ENCODE results near the gene SETDB1. TPM values are rescaled to one million over a fixed set of nuclear protein-coding genes. Genes with fewer than 3 reads are reported as not detected.

SETDB1 gene
- total and polyA plus RNA-seq, 2 of the 13 experiments (the other 11 are each of a cell fraction or from before 2014, with no cell fraction given) = 33.1 to 34.6 TPM

DNA sequence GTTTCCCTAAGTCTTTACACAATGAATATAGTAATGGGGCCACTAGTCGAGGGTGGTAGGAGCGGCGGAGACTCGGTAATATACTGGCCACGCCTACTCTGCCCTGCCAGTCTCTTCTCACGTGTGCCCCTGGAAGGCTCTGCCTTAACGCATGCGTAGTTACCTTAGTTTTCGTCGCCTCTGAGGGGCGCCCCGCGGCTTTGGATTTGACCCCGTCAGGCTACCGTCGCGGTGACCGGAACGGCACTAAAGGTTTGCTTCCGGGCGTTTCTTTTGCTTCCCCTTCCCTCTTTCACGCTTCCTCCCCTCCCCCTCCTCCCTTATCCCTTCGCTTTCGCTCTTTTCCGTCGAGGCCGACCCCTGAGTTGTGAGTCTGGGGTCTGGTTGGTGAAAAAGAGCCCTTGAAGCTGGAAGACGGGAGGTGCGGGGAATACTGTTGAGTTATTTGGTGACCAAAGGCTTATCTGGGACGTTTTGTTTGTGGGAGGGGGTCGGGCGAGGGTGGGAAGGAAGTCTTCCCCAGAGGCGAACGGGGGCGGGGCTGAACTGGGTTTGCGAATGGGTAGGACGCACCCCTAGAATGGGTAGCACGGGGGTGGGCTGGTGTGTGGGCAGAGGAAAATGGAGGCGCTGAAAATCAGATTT is at the start of gene SETDB1 (continued):
- TF ChIP-seq ZNF367 (CRISPR knock-in tag; IDR thresholded peaks at IDR 0.05; ENCODE audit: borderline replicate concordance) = no peak
- 0 out of 2 replicates have a peak, but pooled peaks have one; percentile 29 for TF ChIP-seq NCOA2 (CRISPR knock-in tag; IDR thresholded peaks at IDR 0.05)
- peak; percentile 8; the same call in 1 of the 2 replicates for TF ChIP-seq STAG1 (CRISPR knock-in tag; IDR thresholded peaks at IDR 0.05)
- TF ChIP-seq MTA1 (CRISPR knock-in tag; IDR thresholded peaks at IDR 0.05; ENCODE audit: borderline replicate concordance) = no peak
- TF ChIP-seq RBM22 (optimal IDR thresholded peaks at IDR 0.05; ENCODE audit: low read length) = no peak
- TF ChIP-seq PAF1 (CRISPR knock-in tag; IDR thresholded peaks at IDR 0.05) = no peak
- peak; percentile 96 for TF ChIP-seq KDM5A (IDR thresholded peaks at IDR 0.05; ENCODE audit: borderline replicate concordance, low read length)
- no peak for TF ChIP-seq ZNF337 (CRISPR knock-in tag; IDR thresholded peaks at IDR 0.05; ENCODE audit: borderline replicate concordance, low read depth)
- peak; percentile 73; the same call in 1 of the 2 replicates for TF ChIP-seq FOXC1 (CRISPR knock-in tag; IDR thresholded peaks at IDR 0.05; ENCODE audit: borderline replicate concordance)
- TF ChIP-seq ZNF296 (CRISPR knock-in tag; conservative IDR thresholded peaks at IDR 0.05) = no peak
- TF ChIP-seq, protein P1, sequence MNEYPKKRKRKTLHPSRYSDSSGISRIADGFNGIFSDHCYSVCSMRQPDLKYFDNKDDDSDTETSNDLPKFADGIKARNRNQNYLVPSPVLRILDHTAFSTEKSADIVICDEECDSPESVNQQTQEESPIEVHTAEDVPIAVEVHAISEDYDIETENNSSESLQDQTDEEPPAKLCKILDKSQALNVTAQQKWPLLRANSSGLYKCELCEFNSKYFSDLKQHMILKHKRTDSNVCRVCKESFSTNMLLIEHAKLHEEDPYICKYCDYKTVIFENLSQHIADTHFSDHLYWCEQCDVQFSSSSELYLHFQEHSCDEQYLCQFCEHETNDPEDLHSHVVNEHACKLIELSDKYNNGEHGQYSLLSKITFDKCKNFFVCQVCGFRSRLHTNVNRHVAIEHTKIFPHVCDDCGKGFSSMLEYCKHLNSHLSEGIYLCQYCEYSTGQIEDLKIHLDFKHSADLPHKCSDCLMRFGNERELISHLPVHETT (CRISPR knock-in tag; conservative IDR thresholded peaks at IDR 0.05) = peak; percentile 93
- TF ChIP-seq TEAD2 (CRISPR knock-in tag; IDR thresholded peaks at IDR 0.05) = no peak
- TF ChIP-seq DMTF1 (CRISPR knock-in tag; IDR thresholded peaks at IDR 0.05) = no peak
- TF ChIP-seq, protein P2, sequence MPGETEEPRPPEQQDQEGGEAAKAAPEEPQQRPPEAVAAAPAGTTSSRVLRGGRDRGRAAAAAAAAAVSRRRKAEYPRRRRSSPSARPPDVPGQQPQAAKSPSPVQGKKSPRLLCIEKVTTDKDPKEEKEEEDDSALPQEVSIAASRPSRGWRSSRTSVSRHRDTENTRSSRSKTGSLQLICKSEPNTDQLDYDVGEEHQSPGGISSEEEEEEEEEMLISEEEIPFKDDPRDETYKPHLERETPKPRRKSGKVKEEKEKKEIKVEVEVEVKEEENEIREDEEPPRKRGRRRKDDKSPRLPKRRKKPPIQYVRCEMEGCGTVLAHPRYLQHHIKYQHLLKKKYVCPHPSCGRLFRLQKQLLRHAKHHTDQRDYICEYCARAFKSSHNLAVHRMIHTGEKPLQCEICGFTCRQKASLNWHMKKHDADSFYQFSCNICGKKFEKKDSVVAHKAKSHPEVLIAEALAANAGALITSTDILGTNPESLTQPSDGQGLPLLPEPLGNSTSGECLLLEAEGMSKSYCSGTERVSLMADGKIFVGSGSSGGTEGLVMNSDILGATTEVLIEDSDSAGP (CRISPR knock-in tag; IDR thresholded peaks at IDR 0.05; ENCODE audit: borderline replicate concordance) = peak; percentile 61; the same call in 1 of the 2 replicates
- TF ChIP-seq ZNF777 (CRISPR knock-in tag; IDR thresholded peaks at IDR 0.05) = peak; percentile 44; the same call in 1 of the 2 replicates
- TF ChIP-seq ZNF839 (CRISPR knock-in tag; IDR thresholded peaks at IDR 0.05; ENCODE audit: borderline replicate concordance) = no peak
- TF ChIP-seq ZNF232 (CRISPR knock-in tag; IDR thresholded peaks at IDR 0.05; ENCODE audit: borderline replicate concordance) = 0 out of 2 replicates have a peak, but pooled peaks have one; percentile 41
- TF ChIP-seq ZNF576 (CRISPR knock-in tag; IDR thresholded peaks at IDR 0.05) = no peak
- TF ChIP-seq, protein P3, sequence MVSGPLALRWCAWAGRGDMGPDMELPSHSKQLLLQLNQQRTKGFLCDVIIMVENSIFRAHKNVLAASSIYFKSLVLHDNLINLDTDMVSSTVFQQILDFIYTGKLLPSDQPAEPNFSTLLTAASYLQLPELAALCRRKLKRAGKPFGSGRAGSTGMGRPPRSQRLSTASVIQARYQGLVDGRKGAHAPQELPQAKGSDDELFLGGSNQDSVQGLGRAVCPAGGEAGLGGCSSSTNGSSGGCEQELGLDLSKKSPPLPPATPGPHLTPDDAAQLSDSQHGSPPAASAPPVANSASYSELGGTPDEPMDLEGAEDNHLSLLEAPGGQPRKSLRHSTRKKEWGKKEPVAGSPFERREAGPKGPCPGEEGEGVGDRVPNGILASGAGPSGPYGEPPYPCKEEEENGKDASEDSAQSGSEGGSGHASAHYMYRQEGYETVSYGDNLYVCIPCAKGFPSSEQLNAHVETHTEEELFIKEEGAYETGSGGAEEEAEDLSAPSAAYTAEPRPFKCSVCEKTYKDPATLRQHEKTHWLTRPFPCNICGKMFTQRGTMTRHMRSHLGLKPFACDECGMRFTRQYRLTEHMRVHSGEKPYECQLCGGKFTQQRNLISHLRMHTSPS (CRISPR knock-in tag; IDR thresholded peaks at IDR 0.05; ENCODE audit: low read depth) = no peak; the same call in 1 of the 2 replicates
- no peak for TF ChIP-seq ATF7-NPFF (CRISPR knock-in tag; IDR thresholded peaks at IDR 0.05; ENCODE audit: low read depth)
- no peak for TF ChIP-seq CCDC6 (CRISPR knock-in tag; IDR thresholded peaks at IDR 0.05)
- peak; percentile 45; the same call in 1 of the 2 replicates for TF ChIP-seq CREB1 (IDR thresholded peaks at IDR 0.05)
- TF ChIP-seq CREB1 (CRISPR knock-in tag; IDR thresholded peaks at IDR 0.05) = peak; percentile 73
